ENCODE measurements around the gene CCDC196.

DNA sequence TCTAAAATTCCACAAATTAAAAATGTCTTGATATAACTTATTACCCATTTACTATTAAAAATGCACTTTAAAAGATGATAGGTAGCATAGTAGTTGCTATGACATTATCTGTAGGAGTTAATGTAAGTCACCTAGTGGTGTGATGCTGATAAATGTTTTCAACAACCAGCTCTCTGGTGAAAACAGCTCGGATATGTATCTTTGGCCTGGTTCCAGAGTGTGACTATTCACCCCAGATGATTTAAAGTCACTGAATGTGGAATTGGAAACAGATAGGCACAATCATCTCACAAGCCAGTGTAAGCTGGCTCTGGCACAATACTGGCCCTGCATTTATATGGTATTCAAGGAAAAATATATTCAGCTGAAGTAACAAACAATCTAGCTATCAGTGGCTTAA is 9.2 kb upstream of the CCDC196 start:
- TF ChIP-seq FOXK2 (IDR thresholded peaks at IDR 0.05) (no peak), SUZ12 (IDR thresholded peaks at IDR 0.05) (no peak), FOXA1 (IDR thresholded peaks at IDR 0.05) (no peak), BHLHE40 (IDR thresholded peaks at IDR 0.05; ENCODE audit: borderline replicate concordance) (no peak), TARDBP (IDR thresholded peaks at IDR 0.05) (no peak)
